Caco-2 (cell line): Measurements from ENCODE around the gene THAP6. TPM values are rescaled to one million over a fixed set of nuclear protein-coding genes. Genes with fewer than 3 reads are reported as not detected.

Source experiments
- Bru-seq: library from RNA; stranded (reverse); fragments of 400-500 nt; gene quantifications from one replicate; lab custom pipeline; 2021; lab: Mats Ljungman, UMichigan
- BruChase-seq, 2 experiments: library from RNA; stranded (reverse); fragments of 400-500 nt; gene quantifications; one replicate each; lab custom pipeline; 2021; lab: Mats Ljungman, UMichigan
- BruUV-seq: library from RNA; stranded (reverse); fragments of 400-500 nt; replicated peaks from 2 replicates; lab custom pipeline; 2021; lab: Mats Ljungman, UMichigan
- CTCF ChIA-PET: fragments of 300-600 bp; sonication (Branson Sonifier 250); formaldehyde crosslinking; loops from one replicate; lab custom pipeline; 2022; ENCODE audit warnings: antibody characterized with exemption; lab: Charles Lee
- POLR2A ChIA-PET: fragments of 300-600 bp; sonication (Branson Sonifier 250); formaldehyde crosslinking; loops from one replicate; lab custom pipeline; 2022; ENCODE audit warnings: antibody characterized with exemption; lab: Charles Lee
- DNase-seq, 2 experiments: peaks; one replicate each; pipeline versions ENCODE4 v3.0.0 to v3.0.0-alpha.2; 2020 to 2022
- H3K27me3 ChIP-seq: replicated peaks from 2 replicates; pipeline ENCODE4 v1.6.0; 2011; ENCODE audit warnings: low read length; ENCODE audit not compliant: control insufficient read depth, insufficient read depth
- H3K36me3 ChIP-seq: 2 replicates; pipeline ENCODE4 v1.5.1; 2011; ENCODE audit warnings: low read length; ENCODE audit not compliant: control insufficient read depth, insufficient read depth
- H3K4me1 ChIP-seq: fragments of 250-450 bp; sonication (Bioruptor Pico); 2 replicates; pipeline ENCODE4 v1.5.1; 2020; ENCODE audit warnings: mild to moderate bottlenecking
- H3K4me3 ChIP-seq: 2 replicates; pipeline ENCODE4 v1.5.1; 2011; ENCODE audit warnings: low read depth, mild to moderate bottlenecking, control low read depth, low read length
- H3K9me3 ChIP-seq: fragments of 250-450 bp; sonication (Bioruptor Pico); 2 replicates; pipeline ENCODE4 v1.5.1; 2020; ENCODE audit warnings: mild to moderate bottlenecking, moderate library complexity
- H3K27ac Mint-ChIP-seq: one replicate; pipeline ENCODE4 v1.8.0; 2022; ENCODE audit warnings: mixed read lengths; ENCODE audit not compliant: unreplicated experiment
- H3K27me3 Mint-ChIP-seq: one replicate; pipeline ENCODE4 v1.8.0; 2022; ENCODE audit warnings: mixed read lengths; ENCODE audit not compliant: insufficient read depth, unreplicated experiment
- H3K36me3 Mint-ChIP-seq: one replicate; pipeline ENCODE4 v1.8.0; 2022; ENCODE audit warnings: mild to moderate bottlenecking, mixed read lengths; ENCODE audit not compliant: insufficient read depth, unreplicated experiment
- H3K4me1 Mint-ChIP-seq: one replicate; pipeline ENCODE4 v1.8.0; 2022; ENCODE audit warnings: low read depth, mixed read lengths; ENCODE audit not compliant: unreplicated experiment
- H3K4me3 Mint-ChIP-seq: one replicate; pipeline ENCODE4 v1.8.0; 2022; ENCODE audit warnings: mild to moderate bottlenecking, moderate library complexity, mixed read lengths; ENCODE audit not compliant: unreplicated experiment
- H3K9me3 Mint-ChIP-seq: one replicate; pipeline ENCODE4 v1.8.0; 2022; ENCODE audit warnings: mixed read lengths; ENCODE audit not compliant: unreplicated experiment
- CTCF ChIP-seq, 2 experiments: fragments of 200-600 bp in 1 of 2; IDR thresholded peaks; 1 replicate in 1 of 2; 2 replicates in 1 of 2; pipeline versions ENCODE4 v1.5.1 to v1.8.0; 2011 to 2022; ENCODE audit warnings: antibody characterized with exemption in 1 of 2, control low read depth in 1 of 2, inconsistent platforms in 1 of 2, low read depth in 1 of 2, low read length in 1 of 2, mild to moderate bottlenecking in 1 of 2, moderate library complexity in 1 of 2; ENCODE audit not compliant: insufficient read depth in 1 of 2, severe bottlenecking in 1 of 2, unreplicated experiment in 1 of 2
- intact Hi-C: fragments of 100-400 bp; cut with micrococcal nuclease; formaldehyde crosslinking; loops from one replicate; pipeline ENCODE4 v1.10.0; 2022; ENCODE audit not compliant: unreplicated experiment
- long read RNA-seq: library from polyadenylated mRNA; stranded (forward); transcript quantifications from one replicate; pipeline ENCODE4 v2.0.0, GENCODE V29; 2022
- total RNA-seq: library from RNA; stranded (reverse); gene quantifications from 2 replicates; pipeline ENCODE4 v1.2.3, GENCODE V29; 2022

THAP6 gene
- total RNA-seq (11.8 and 12.3 TPM in 2 replicates), Bru-seq, nascent RNA (percentile 71 among the genes with signal in this experiment), BruChase-seq, experiment 1, labeled RNA remaining after a 2-hour chase (percentile 69 among the genes with signal in this experiment), BruChase-seq, experiment 2, labeled RNA remaining after a 6-hour chase (percentile 57 among the genes with signal in this experiment)
- long read RNA-seq, transcript THAP6-201 (5 exons, 3,549 nt) = major isoform, 11 of 24 reads
- long read RNA-seq, partial matches to known transcripts = 1 of 24 reads
- long read RNA-seq, other reads (novel, unspliced or antisense) = 3 of 24 reads

GRCh38 chr4:75514131-75514948 is at the start of gene THAP6, which contains the start of gene RCHY1:
Gene THAP6, plus strand, starts transcription at chr4:75514473. Its CDS starts 980 bp downstream, at chr4:75515453.
Gene RCHY1, minus strand, starts transcription at chr4:75514403. Its CDS starts 117 bp downstream, at chr4:75514286.
- H3K4me1 ChIP-seq = peaks cover 12% of the 10 kb centered on the region; the same call in 1 of the 2 replicates
- peaks cover 13% of the 10 kb centered on the region for H3K4me1 Mint-ChIP-seq
- TSS peak; percentile 40 for BruUV-seq
- no peak for TF ChIP-seq CTCF (IDR thresholded peaks at IDR 0.05; ENCODE audit: insufficient read depth in 1 of 2, low read depth in 1 of 2, low read length in 1 of 2, severe bottlenecking in 1 of 2, unreplicated experiment in 1 of 2)
- no peaks in the 10 kb centered on the region for H3K9me3 ChIP-seq
- intact Hi-C loops = loop anchor here (1.0 kb wide), 1 partner anchor 48 kb away; no protein-coding TSS in a partner anchor
- peaks cover 20% of the 10 kb centered on the region for H3K36me3 Mint-ChIP-seq
- peaks cover 1% of the 10 kb centered on the region; the same call in 1 of the 2 replicates for H3K36me3 ChIP-seq
- H3K27me3 Mint-ChIP-seq = no peaks in the 10 kb centered on the region
- peak; percentile 96 to 98 for DNase-seq
- peak within 1 kb of the TSS; percentile 73 for H3K4me3 ChIP-seq
- H3K4me3 Mint-ChIP-seq = no peak within 1 kb of the TSS
- no peaks in the 10 kb centered on the region for H3K27me3 ChIP-seq
- POLR2A ChIA-PET = interaction anchor here (0.6 to 1.7 kb wide), 7 partner anchors 9 to 210 kb away, joined by 3 to 6 read pairs (median 3); partner anchors contain the start of genes G3BP2 and USO1
- H3K9me3 Mint-ChIP-seq = no peaks in the 10 kb centered on the region
- CTCF ChIA-PET = interaction anchor here (1.0 kb wide), 1 partner anchor 17 kb away, joined by 3 read pairs; no protein-coding TSS in a partner anchor
- H3K27ac Mint-ChIP-seq = peak within 1 kb of the TSS; percentile 89

- Histone ChIP-seq H3K9me3 (no peaks in the 10 kb centered on the region), H3K4me3 (no peak overlapping the region), H3K27me3 (no peaks in the 10 kb centered on the region), H3K36me3 (no peaks in the 10 kb centered on the region), H3K4me1 (no peaks in the 10 kb centered on the region)
- Mint-ChIP-seq H3K4me3 (no peak overlapping the region), H3K9me3 (no peaks in the 10 kb centered on the region), H3K4me1 (no peaks in the 10 kb centered on the region), H3K36me3 (no peaks in the 10 kb centered on the region), H3K27me3 (no peaks in the 10 kb centered on the region), H3K27ac (no peak overlapping the region)
- ChIA-PET POLR2A (interaction anchor here (0.6 kb wide), 1 partner anchor 661 kb away, joined by 3 read pairs; no protein-coding TSS in a partner anchor), CTCF (interaction anchor here (2.5 kb wide), 1 partner anchor 37 kb away, joined by 12 read pairs; no protein-coding TSS in a partner anchor)
- TF ChIP-seq CTCF (IDR thresholded peaks at IDR 0.05; ENCODE audit: insufficient read depth in 1 of 2, low read depth in 1 of 2, low read length in 1 of 2, severe bottlenecking in 1 of 2, unreplicated experiment in 1 of 2) = no peak
- intact Hi-C loops = loop anchor here (2.0 kb wide), 1 partner anchor 595 kb away; no protein-coding TSS in a partner anchor
- DNase-seq = no peak
- no TSS peak for BruUV-seq
Measured at GRCh38 chr4:75469896-75470295, 44.4 kb upstream of the THAP6 start.

- Histone ChIP-seq H3K4me1 (no peaks in the 10 kb centered on the region), H3K27me3 (no peaks in the 10 kb centered on the region), H3K36me3 (no peaks in the 10 kb centered on the region), H3K9me3 (no peaks in the 10 kb centered on the region), H3K4me3 (no peak overlapping the region)
- BruUV-seq = no TSS peak
- no peaks in the 10 kb centered on the region for H3K9me3 Mint-ChIP-seq
- ChIA-PET CTCF (interaction anchor here (2.5 kb wide), 1 partner anchor 38 kb away, joined by 12 read pairs; no protein-coding TSS in a partner anchor), POLR2A (no interaction called here)
- no peak for TF ChIP-seq CTCF (IDR thresholded peaks at IDR 0.05; ENCODE audit: insufficient read depth in 1 of 2, low read depth in 1 of 2, low read length in 1 of 2, severe bottlenecking in 1 of 2, unreplicated experiment in 1 of 2)
- no peak overlapping the region for H3K27ac Mint-ChIP-seq
- H3K36me3 Mint-ChIP-seq = no peaks in the 10 kb centered on the region
- intact Hi-C loops = no loop called here
- DNase-seq = no peak
- no peak overlapping the region for H3K4me3 Mint-ChIP-seq
- no peaks in the 10 kb centered on the region for H3K27me3 Mint-ChIP-seq
- no peaks in the 10 kb centered on the region for H3K4me1 Mint-ChIP-seq
Measured at GRCh38 chr4:75470738-75471137, 43.5 kb upstream of the THAP6 start.
